MV-4-11 (cell line): ENCODE measurements around the gene GART.
"Not testable (repeated sequence)": the region's sequence is repeated elsewhere in the genome, so short reads cannot be mapped to it uniquely, and the experiment has no call there.

Source experiments
- DNase-seq: peaks from one replicate; lab custom pipeline; 2025; lab: John Stamatoyannopoulos, UW

GART gene

DNA sequence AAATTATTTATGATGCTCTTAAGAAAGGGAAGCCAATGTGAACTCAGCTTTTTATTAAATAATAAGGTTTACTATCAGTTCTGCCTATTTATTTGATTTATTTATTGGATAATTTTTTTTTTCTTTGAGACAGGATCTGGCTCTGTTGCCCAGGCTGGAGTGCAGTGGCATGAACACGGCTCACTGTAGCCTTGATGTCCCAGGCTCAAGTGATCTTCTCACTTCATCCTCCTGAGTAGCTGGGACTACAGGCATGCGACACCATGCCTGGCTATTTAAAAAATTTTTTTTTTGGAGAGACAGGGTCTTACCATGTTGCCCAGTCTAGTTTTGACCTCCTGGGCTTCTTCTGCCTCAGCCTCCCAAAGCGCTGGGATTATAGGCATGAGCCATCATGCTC is 29.4 kb downstream of the GART start:
- no peak for DNase-seq

DNA sequence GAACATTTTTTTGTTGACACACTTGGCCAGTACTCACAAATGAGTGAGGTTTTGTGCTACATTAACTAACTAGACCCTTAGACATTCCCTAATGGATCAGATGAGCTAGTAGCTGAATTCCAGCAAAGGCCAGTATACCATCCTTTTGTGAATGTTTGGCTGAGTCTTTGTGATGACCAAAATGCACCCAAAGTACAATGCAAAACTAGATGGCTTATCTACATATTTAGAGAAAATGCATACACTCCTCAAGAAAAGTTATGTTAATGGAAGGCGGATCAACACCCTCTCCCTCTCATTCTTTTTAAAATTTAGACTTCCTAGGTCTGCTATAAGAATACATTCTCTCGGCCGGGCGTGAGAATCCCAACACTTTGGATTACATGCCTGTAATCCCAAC is 30.3 kb downstream of the GART start:
- no peak for DNase-seq

DNA sequence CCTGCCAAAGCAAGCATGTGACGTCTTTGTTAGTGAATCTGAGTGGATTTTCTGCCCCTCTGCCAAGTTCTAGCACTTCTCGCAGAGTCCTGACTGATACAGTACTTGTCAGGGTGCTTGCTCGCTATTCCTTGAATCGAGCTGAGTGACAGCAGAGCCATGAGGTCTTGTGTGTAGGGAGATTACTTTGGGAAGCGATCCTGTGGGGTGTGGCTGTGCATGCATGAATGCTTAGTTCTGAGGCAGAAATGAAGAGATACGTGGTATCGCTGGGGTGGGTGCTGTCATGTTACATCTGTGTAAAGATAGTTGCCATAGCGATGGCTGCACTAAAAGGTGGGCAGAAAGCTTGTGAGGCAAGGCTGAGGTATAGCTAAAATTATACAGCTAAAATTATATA is 31.1 kb downstream of the GART start:
- no peak for DNase-seq

DNA sequence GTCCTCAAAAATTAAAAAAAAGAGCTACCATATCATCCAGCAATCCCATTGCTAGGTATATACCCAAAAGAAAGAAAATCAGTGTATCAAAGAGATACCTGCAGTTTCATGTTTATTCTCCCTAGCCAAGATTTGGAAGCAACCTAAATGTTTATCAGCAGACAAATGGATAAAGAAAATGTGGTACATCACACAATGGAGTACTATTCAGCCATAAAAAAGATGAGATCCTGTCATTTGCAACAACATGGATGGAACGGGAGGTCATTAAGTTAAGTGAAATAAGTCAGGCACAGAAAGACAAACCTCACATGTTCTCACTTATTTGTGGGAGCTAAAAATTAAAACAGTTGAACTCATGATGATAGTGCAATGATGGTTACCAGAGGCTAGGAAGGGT is 34.9 kb downstream of the GART start:
- not testable (repeated sequence) for DNase-seq

DNA sequence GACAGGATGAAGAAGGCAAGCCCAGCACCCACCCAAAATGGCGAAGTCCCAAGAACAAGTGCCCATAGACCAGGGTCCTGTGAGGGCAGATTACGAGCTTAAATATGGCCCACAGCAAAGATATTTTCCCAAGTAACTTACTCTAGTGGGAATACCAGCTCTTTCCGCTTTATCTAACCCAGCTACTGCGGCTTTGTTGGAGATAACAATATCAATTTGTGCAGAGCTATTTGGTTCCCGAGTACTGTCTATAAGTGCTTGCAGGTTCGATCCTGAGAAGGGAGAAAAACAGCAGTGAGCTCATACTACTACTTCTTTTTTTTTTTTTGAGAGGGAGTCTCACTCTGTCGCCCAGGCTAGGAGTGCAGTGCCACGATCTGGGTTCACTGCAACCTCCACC is 36.1 kb downstream of the GART start:
- no peak for DNase-seq

DNA sequence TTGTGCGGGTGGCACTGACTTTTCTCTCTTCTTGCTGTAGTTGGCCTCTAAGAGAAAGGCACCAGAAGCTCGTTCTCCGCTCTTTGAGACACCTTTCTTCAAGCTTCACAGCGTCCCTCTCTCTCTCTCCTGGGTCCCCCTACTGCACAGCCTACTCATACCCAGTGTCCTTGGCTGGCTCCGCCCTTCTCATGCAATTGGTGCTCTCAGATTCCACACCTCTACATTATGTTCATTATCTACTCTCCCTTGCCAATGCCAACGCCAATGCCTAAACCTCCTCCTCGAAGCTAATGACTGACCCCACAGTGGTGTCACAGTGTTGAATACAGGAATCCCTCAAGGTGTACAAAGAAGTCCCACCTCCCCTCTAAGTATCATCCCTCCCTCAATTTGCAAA is 45.6 kb downstream of the GART start:
- DNase-seq, result no peak

DNA sequence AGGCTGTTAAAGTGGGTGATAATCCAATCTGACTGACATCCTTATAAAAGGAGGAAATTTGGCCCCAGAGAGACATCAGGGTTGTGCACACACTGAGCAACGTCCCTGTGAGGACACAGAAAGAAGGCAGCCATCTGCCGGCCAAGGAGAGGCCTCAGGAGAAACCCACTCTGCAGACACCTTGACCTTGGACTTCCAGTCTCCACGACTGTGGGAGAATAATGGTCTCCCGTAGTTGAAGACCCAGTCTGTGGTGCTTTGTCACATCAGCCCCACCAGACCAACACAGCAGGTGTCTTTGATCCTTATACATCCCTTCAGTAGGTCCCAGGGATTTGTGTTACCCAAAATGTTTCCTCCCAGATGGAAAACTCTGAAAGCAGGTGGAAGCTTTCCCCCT is 46.2 kb downstream of the GART start:
- no peak for DNase-seq

DNA sequence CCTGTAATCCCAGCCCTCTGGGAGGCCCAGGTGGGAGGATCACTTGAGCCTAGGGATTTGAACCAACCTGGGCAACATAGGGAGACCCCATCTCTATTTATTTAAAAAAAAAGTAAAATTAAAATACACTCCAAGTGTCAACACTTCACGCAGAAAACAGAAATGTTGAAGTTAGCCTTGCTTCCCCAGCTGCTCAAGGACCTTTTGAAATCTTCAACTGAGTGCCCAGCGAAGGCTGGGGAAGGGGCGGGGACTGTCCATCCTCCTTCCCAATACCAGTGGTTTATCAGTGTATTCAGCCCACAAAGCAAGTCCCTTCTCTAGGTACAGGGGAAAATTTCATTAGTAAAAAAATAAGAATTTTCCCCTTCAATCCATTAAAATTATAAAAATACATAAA is 48.2 kb downstream of the GART start:
- DNase-seq, result no peak

DNA sequence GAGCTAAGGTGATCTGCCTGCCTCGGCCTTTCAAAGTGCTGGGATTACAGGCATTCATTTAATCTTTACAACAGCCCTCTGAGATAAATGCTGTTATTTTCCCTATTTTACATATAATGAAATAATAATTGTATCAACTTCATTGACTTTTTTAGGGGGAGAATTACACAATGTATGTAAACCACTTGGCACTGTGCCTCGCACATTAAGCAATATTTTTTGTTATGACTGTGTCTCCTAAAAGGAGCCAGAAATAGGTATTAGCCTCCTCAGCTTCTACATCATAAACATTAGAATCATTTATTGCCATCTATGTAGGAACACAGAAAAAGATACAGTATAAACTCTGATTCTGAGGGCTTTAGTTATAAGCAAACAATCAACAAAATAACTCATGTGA is 49.3 kb downstream of the GART start:
- DNase-seq, result peak; percentile 69

DNA sequence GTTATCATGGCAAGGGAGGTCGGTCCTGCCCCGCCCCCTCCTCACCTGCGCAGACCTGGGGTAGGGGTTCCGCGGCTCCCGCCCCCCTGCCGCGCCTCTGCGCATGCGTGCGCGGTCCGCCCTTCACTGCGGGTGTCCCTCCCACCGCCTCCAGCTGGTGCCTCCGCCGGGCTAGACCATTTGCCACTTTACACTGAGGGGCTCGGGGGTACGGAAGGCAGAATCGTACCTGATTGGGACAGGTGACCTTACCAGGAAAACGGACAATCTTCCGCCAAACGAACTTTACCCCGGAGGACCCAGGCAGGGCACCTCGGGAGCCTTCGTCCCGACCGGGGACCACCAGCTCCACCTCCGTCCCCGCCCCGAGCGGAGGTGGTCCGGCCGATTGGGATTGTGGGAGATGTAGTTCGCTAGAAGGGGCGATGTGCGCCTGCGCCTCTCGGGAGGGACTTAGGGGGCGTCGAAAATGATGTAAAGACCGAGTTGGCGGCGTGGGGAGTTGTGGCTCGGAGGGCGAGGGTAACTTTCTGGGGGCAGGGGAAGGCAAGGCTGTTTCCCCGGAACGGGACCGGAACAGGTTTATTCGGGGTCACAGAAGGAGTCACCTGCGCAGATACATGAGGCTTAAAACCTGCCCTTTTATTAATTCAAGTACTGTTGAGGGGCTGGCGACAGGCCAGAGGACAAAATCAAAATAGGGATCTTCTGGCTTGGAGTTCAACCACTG is 50.4 kb downstream of the GART start, which contains the start of gene DNAJC28:
DNAJC28 (minus strand) TSS at position 344 of the 730 bp plus-strand sequence. CDS start 2,323 bp downstream, outside the sequence.
- DNase-seq, result peak; percentile 88

DNA sequence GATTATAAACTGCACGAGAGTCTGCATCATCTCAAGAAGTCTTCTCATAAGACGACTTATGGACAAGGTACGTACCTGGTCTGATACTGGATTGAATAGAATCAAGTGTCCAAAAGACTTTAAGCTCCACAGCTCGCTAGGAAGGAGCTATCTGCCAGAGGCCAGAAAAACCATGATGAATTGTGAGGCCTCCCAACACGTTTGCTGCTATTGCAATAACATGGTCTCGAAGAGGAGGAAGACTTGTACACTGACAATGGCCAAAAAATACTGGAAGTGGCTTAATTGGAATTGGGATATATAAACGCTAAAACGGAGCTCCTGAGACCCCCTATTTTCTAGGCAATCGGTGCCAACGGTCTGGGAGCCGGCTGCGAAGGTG is 50.9 kb downstream of the GART start:
- no peak for DNase-seq

DNA sequence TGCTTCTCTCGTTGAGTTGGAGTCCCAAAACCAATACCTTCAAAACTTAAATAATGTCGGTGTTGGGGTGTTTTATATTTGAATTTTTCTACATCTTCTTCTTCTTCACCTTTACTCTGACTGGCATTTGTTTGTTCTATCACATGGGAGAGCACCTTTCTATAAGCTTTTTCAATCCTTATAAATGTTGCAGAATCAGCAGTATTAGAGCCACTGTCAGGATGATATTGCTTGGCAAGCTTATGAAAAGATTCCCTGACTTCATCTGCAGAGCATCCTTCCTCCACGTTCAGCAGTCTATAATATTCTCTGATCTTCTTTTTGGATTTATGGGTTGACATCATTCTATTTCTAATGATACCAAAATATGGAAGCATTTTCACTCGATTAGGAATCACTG is 53.0 kb downstream of the GART start:
- no peak for DNase-seq

DNA sequence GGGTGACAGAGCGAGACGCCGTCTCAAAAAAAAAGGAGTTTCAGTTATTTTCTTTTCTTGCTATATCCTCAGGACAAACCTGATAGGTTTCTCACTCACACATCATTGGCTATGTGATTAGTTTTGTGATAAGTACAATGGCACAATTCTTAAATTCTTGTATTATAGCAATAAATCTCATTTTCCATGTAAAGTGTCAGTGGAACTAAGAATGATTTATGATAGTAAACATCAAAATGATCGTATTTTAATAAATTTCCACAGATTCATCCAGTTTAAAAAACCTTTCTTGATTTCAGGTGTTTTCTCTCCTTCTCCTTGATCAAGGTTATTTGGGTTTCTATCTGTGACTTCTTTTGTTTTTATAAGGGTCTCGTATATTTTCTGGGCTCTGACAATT is 53.9 kb downstream of the GART start:
- no peak for DNase-seq

DNA sequence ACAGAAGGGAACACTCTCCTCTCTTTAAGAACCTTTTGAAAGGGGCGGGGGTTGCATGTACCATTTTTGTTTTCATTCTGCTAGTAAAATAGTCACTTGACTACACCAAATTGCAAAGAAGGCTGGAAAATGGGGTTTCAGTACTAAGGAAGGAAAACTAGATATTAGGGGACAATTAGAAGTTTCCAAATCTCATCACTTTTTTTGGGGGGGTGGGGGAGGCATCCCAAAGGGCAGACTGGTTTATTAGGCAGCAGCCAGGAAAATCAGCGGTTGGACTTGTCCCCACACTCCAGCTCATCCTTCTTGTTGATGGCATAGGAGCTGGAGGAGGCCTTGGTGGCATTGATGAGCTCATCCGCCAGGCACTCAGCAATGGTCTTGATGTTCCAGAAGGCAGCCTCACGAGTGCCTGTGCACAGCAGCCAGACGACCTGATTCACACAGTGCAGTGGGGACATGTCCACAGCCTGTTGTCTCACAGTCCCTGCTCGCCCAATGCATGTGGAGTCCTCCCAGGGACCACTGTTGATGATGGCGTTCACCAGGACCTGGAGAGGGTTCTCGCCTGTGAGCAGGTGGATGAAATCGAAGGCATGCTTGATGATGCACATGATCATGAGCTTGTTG is 60.5 kb downstream of the GART start:
- DNase-seq, result no peak

DNA sequence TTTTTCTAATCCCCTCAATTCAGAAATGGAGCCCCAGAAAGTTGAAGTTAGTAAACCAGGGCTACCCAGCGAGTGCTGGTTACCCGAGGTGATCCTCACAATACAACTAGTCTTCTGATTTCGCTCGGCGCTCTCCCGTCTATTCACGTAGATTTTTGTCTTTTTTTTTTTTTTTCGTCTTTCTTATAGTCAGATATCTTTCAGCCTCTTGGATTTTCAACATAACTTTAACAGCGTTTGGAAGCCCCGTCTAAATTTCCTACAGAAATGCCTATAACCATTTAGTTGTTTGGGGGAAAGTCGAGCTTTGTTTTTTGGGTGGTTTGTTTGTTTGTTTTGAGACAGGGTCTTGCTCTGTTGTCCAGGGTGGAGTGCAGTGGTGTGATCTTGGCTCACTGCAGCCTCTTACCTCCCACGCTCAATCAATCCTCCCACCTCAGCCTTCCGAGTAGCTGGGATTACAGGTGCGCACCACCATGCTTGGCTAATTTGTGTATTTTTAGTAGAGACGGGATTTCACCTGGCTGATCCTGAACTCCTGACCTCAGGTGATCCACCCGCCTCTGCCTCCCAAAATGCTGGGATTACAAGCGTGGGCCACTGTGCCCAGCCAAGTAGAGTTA is 61.3 kb downstream of the GART start:
- DNase-seq, result no peak

DNA sequence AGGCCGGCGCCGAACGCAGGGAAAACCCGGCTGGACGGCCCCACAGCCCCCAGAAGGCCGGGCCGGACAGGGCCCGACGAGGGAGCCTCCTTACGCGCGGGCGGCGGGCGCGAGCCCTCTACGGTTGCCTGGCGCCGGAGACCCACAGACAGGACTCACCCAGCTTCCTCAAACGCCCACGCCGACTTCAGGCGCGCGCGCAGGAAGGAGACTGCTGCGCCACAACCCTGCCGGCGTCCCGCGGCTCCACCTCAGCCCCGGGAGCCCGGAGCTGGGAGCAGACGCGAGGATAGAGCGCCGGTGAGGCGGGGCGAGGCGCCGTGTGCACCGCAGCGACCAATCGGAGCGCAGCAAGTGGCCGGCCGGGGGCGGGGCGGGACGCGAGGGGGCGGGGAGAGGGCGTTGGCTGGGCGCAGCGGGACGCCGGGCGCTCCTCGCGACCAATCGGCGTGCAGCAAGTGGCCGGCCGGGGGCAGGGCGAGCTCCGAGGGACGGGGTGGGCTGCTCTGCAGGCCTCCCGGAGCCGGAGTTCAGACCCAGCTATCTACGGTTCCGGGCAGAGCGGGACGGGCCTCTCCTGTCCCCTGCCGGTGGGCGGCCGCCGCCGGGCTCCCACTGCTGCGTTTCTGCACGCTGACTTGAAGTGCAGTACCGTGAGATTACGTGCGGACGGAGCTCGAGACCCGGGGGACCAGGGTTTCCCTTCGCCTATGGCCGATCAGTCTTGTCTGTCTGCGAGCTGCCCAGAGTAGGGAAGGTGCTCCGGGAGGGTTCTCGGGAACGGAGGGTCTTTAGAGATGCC is 62.0 kb downstream of the GART start, which contains the start of gene TMEM50B:
TMEM50B (minus strand) TSS at position 296 of the 802 bp plus-strand sequence. CDS start 11,089 bp downstream, outside the sequence.
- DNase-seq, result peak; percentile 96

DNA sequence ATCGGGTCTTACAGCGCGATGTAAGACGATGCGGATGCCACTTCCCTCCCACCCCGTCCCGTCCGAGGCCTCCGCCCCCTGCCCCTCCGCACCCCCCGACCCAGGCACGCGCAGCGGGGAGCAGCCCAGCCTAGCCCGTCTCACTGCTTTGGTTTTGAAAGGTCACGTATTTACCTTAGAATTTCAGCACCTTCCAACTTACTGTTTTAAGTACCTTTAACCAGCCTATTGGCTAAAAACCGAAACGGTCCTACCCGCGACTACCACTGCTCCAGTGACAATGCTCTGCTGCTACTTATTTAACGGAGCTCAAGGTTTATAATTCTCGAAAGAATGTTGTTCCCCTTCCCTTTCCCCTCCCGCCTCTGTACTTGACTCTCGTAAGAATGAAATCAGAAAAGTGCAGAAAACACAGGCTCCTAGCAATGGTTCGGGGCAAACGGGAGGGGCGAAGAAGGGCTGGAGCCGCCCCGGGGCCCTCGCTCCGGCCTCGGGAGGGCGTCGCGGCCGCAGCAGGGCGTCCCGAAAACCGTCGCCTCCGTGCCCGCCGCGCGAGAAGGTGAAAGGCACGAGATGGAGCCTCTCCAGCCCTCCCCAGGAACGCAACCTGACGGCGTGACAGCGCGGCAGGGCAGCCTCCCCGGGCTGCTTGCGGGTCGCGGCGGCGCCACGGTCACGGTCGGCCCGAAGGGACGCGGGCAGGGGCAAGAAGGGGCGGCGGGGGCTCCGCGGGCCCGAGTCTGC is 62.8 kb downstream of the GART start:
- DNase-seq, result no peak

DNA sequence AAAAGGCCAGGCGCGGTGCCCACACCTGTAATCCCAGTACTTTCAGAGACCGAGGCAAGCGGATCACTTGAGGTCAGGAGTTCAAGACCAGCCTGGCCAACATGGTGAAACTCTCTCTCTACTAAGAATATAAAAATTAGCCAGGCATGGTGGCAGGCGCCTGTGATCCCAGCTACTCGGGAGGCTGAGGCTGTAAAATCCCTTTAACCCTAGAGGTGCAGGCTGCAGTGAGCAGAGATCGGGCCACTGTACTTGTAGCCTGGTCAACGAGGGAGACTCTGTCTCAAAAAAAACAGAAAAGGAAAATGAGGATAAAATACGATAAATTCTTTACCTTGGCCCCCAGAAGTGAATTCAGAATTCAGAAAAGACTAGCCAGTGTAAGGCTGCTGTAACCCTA is 63.7 kb downstream of the GART start:
- DNase-seq, result no peak

DNA sequence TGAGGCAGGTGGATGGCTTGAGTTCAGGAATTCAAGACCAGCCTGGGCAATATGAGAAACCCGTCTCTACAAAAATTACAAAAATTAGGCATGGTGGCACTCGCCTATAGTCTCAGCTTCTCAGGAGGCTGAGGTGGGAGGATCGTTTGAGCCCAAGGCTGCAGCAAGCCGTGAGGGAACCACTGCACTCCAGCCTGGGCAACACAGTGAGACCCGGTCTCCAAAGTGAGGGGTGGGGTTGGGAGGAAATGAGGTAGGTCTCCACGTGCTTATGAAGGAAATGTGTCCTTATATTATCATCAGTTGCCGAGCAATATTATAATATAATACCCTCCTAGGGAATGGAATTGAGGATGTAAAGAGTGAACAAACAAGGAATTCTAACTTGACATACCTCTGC is 64.9 kb downstream of the GART start:
- DNase-seq, result no peak

DNA sequence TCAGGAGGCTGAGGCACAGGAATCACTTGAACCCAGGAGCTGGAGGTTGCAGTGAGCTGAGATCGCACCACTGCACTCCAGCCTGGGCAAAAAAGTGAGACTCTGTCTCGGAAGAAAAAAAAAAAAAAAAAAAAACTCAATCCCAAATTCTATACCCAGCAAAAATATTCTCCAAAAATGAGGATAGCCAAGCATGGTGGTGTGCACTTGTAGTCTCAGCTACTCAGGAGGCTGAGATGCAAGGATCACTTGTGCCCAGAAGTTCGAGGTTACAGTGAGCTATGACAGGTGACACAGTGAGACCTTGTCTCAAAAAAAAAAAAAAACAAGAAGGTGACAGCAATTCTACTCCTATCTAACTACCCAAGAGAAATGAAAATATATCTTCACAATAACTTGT is 68.6 kb downstream of the GART start:
- DNase-seq, result no peak

DNA sequence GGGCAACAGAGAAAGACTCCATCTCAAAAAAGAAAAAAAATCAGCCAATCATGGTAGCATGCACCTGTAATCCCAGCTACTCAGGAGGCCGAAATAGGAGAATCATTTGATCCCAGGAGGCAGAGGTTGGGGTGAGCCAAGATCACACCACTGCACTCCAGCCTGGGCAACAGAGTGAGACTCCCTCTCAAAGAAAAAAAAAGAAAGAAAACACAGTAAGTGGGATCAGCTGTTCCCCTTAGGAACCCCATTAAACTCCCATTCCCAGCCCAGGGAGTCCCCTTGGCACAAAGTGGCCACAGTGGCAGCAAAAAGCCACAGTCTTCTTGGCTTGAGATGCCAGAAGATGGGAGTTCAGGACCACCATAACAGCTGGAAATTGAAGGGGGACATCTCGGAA is 71.2 kb downstream of the GART start:
- DNase-seq, result no peak

DNA sequence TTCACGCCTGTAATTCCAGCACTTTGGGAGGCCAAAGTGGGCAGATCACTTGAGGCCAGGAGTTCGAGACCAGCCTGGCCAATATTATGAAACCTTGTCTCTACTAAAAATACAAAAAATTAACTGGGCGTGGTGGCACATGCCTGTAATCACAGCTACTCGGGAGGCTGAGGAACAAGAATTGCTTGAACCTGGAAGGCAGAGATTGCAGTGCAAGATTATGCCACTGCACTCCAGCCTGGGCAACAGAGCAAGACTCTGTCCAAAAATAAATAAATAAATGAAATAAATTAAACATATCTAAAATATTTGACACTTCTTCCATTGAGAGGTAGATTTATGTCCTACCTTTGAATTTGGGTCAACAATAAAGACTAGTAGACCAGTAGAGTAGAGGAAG is 72.7 kb downstream of the GART start:
- DNase-seq, result not testable (repeated sequence)
